Osteocyte (in vitro differentiated cells): ENCODE data around the gene ZSCAN21. TPM values are rescaled to one million over a fixed set of nuclear protein-coding genes. Genes with fewer than 3 reads are reported as not detected.
"Not testable (repeated sequence)": the region's sequence is repeated elsewhere in the genome, so short reads cannot be mapped to it uniquely, and the experiment has no call there.

ENCODE experiments used
- DNase-seq: peaks from one replicate; pipeline ENCODE4 v3.0.0; 2021; ENCODE audit warnings: mixed read lengths; ENCODE audit not compliant: unreplicated experiment; ENCODE audit errors: extremely low spot score
- H3K27ac Mint-ChIP-seq: one replicate; pipeline ENCODE4 v1.8.0; 2021; ENCODE audit warnings: mild to moderate bottlenecking, mixed read lengths; ENCODE audit not compliant: unreplicated experiment
- H3K27me3 Mint-ChIP-seq: one replicate; pipeline ENCODE4 v1.8.0; 2021; ENCODE audit warnings: mixed read lengths; ENCODE audit not compliant: unreplicated experiment
- H3K36me3 Mint-ChIP-seq: one replicate; pipeline ENCODE4 v1.8.0; 2021; ENCODE audit warnings: mixed read lengths; ENCODE audit not compliant: unreplicated experiment
- H3K4me1 Mint-ChIP-seq: one replicate; pipeline ENCODE4 v1.8.0; 2021; ENCODE audit warnings: mixed read lengths; ENCODE audit not compliant: unreplicated experiment
- H3K4me3 Mint-ChIP-seq: one replicate; pipeline ENCODE4 v1.8.0; 2021; ENCODE audit warnings: mild to moderate bottlenecking, moderate library complexity, mixed read lengths; ENCODE audit not compliant: unreplicated experiment
- H3K9me3 Mint-ChIP-seq: one replicate; pipeline ENCODE4 v1.8.0; 2021; ENCODE audit warnings: mixed read lengths; ENCODE audit not compliant: unreplicated experiment
- total RNA-seq: library from RNA; stranded (reverse); gene quantifications from 2 replicates; pipeline ENCODE4 v1.2.1, GENCODE V29; 2021
- TF ChIP-seq, protein P1 (sequence below): fragments of 200-600 bp; sonication (generic); IDR thresholded peaks from 2 replicates; pipeline ENCODE4 v1.5.0; 2021; ENCODE audit warnings: antibody characterized with exemption, mild to moderate bottlenecking, moderate library complexity

Gene ZSCAN21
- total RNA-seq, 1 donor from 2014 or later = 13.9 TPM

DNA sequence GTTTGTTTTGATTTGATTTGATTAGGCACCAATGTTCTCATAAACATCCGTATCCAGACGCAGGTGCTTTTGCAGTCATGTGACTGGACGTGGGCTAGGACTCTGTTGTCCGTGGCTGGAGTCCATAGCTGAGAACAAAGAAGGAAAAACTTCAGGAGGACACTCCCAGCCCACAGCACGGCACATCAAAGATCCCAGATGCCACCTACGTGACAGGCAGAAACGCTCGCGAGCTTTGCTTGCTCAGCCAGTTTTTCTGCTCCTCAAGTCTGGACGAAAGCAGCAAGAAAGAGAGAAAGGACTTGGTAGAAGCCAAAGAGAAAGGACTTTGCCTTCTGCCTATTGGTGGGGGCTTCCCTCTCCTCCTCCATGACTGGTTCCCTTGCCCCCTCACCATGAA is 41.0 kb upstream of the ZSCAN21 start:
- Mint-ChIP-seq H3K27me3 (peaks cover 15% of the 10 kb centered on the region), H3K36me3 (no peaks in the 10 kb centered on the region), H3K4me3 (no peak overlapping the region), H3K27ac (no peak overlapping the region), H3K9me3 (no peaks in the 10 kb centered on the region), H3K4me1 (peaks cover 6% of the 10 kb centered on the region)
- no peak for DNase-seq
- TF ChIP-seq, protein P1, sequence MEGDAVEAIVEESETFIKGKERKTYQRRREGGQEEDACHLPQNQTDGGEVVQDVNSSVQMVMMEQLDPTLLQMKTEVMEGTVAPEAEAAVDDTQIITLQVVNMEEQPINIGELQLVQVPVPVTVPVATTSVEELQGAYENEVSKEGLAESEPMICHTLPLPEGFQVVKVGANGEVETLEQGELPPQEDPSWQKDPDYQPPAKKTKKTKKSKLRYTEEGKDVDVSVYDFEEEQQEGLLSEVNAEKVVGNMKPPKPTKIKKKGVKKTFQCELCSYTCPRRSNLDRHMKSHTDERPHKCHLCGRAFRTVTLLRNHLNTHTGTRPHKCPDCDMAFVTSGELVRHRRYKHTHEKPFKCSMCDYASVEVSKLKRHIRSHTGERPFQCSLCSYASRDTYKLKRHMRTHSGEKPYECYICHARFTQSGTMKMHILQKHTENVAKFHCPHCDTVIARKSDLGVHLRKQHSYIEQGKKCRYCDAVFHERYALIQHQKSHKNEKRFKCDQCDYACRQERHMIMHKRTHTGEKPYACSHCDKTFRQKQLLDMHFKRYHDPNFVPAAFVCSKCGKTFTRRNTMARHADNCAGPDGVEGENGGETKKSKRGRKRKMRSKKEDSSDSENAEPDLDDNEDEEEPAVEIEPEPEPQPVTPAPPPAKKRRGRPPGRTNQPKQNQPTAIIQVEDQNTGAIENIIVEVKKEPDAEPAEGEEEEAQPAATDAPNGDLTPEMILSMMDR = no peak

DNA sequence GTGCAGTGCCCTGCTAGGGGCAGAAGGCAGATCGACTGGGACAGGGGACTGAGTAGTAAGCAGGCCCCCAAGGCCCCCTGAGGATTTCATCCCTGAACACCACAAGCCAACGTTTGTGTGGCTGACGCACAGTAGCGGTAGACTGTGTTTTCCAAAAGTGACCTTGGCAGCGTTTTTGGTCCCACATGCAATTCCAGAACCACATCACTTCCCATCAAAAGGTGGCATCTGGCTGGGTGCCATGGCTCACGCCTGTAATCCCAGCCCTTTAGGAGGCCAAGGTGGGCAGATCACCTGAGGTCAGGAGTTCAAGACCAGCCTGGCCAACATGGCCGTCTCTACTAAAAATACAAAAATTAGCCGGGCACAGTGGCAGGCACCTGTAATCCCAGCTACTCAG is 39.6 kb upstream of the ZSCAN21 start:
- H3K9me3 Mint-ChIP-seq, H3K36me3 Mint-ChIP-seq, H3K27me3 Mint-ChIP-seq, H3K4me1 Mint-ChIP-seq, H3K27ac Mint-ChIP-seq, DNase-seq, H3K4me3 Mint-ChIP-seq: not testable (repeated sequence)

DNA sequence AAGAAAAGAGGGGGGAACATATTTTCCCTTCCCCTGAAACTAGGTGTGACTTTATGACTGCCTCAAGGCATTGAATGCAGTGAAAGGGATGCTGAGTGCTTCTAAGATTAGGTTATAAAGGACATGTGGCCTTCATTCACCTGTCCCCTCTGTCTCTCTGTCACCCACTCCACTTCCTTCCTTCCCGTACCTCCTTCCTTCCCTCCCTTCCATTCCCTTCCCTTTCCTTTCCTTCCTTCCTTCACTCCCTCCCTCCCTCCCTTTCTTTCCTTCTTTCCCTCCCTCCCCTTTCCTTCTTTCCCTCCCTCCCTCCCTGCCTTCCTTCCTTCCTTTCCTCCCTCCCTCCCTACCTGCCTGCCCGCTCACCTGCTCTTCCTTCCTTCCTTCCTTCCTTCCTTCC is 38.7 kb upstream of the ZSCAN21 start:
- no peak for DNase-seq
- no peak overlapping the region for H3K4me3 Mint-ChIP-seq
- peaks cover 8% of the 10 kb centered on the region for H3K27me3 Mint-ChIP-seq
- H3K4me1 Mint-ChIP-seq = peaks cover 6% of the 10 kb centered on the region
- H3K27ac Mint-ChIP-seq = no peak overlapping the region
- no peaks in the 10 kb centered on the region for H3K36me3 Mint-ChIP-seq
- TF ChIP-seq, protein P1 = no peak
- H3K9me3 Mint-ChIP-seq = no peaks in the 10 kb centered on the region

DNA sequence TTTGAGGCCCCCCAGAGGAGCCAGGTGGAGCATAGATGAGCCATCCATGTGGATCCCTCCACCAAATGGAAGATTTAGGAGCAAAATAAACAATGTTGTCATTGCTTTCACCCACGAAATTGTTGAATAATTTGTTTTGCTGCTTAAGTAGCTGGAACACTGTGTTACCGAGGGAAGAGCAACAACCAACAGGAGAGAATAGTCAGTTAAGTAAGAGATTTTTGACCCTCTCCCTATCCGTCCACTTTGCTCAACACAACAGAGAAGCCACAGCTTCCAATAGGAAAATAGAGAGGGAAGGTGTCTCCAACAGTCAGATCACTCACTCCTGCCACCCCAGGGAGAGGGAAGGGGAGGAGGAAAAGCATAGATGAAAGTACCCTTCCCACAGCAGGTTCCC is 38.1 kb upstream of the ZSCAN21 start:
- Mint-ChIP-seq H3K27ac (no peak overlapping the region), H3K9me3 (no peaks in the 10 kb centered on the region), H3K4me3 (no peak overlapping the region), H3K4me1 (peaks cover 7% of the 10 kb centered on the region), H3K27me3 (peaks cover 8% of the 10 kb centered on the region), H3K36me3 (no peaks in the 10 kb centered on the region)
- TF ChIP-seq, protein P1 = no peak
- DNase-seq = no peak

DNA sequence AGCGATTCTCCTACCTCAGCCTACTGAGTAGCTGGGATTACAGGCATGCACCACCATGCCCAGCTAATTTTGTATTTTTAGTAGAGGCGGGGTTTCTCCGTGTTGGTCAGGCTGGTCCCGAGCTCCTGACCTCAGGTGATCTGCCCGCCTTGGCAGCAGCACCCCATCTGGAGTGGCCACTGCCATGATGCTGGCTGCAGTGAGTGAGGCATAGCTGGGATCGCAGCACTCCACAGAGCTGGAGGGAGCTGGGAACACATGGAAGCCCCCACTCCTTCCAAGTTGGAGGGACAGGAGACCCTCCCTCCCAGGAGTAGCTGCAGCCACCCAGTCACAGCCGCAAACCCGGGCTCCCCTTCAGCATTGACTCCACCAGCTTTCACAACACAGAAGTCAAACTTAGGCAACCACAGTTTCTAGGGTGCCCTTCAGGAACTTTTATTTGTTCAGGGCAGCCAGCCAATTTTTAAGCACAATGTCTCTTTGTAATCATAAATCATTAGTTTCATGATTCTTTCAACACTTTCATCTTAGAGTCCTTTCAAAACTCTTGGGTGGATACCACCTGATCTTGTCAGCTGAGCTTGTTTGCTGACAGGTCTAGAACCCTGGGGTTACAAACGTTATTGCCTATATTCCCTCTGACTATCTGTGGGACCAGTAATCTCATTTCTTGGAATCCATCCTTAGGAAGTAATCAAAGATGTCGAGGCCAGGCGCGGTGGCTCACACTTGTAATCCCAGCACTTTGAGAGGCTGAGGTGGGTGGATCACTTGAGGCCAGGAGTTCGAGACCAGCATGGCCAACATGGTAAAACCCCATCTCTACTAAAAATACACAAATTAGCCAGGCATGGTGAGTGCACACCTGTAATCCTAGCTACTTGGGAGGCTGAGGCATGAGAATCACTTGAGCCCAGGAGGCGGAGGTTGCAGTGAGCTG is 36.9 kb upstream of the ZSCAN21 start:
- H3K36me3 Mint-ChIP-seq, H3K4me3 Mint-ChIP-seq, H3K27ac Mint-ChIP-seq, H3K27me3 Mint-ChIP-seq, DNase-seq, H3K9me3 Mint-ChIP-seq: not testable (repeated sequence)
- peaks cover 18% of the 10 kb centered on the region for H3K4me1 Mint-ChIP-seq

DNA sequence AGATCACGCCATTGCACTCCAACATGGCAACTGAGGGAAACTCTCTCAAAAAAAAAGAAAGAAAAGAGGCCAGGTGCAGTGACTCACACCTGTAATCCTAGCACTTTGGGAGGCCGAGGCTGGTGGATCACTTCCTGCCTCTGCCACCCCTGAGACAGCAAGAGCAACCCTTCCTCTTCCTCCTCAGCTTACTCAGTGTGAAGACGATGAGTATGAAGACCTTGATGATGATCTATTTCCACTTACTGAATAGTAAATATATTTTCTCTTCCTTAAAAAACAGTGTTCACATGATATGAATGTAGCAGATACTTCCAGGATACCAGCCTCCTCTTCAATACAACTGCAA is 36.3 kb upstream of the ZSCAN21 start:
- H3K4me1 Mint-ChIP-seq = peaks cover 21% of the 10 kb centered on the region
- no peaks in the 10 kb centered on the region for H3K9me3 Mint-ChIP-seq
- H3K4me3 Mint-ChIP-seq = no peak overlapping the region
- TF ChIP-seq, protein P1 = no peak
- H3K27me3 Mint-ChIP-seq = peaks cover 8% of the 10 kb centered on the region
- no peak overlapping the region for H3K27ac Mint-ChIP-seq
- H3K36me3 Mint-ChIP-seq = peaks cover 2% of the 10 kb centered on the region
- DNase-seq = no peak
